Measurements from ENCODE around the gene PRKCB. TPM values are rescaled to one million over a fixed set of nuclear protein-coding genes. Genes with fewer than 3 reads are reported as not detected.

Gene PRKCB
- total RNA-seq, 1 donor from 2014 or later = 0.38 TPM

- no peak for TF ChIP-seq CTCF (IDR thresholded peaks at IDR 0.05; ENCODE audit: unreplicated experiment)
- no peak overlapping the region for H3K27ac Mint-ChIP-seq
- H3K4me1 Mint-ChIP-seq = no peaks in the 10 kb centered on the region
- H3K9me3 Mint-ChIP-seq = no peaks in the 10 kb centered on the region
- no peak overlapping the region for H3K4me3 Mint-ChIP-seq
- no peak for DNase-seq (ENCODE audit: low spot score in 2 of 2, unreplicated experiment in 2 of 2)
- H3K36me3 Mint-ChIP-seq = no peaks in the 10 kb centered on the region
- peaks cover 41% of the 10 kb centered on the region for H3K27me3 Mint-ChIP-seq (ENCODE audit: low read depth)
Measured at GRCh38 chr16:23974223-23974622, 138.4 kb downstream of the PRKCB start.

- peaks cover 44% of the 10 kb centered on the region for H3K27me3 Mint-ChIP-seq (ENCODE audit: low read depth)
- no peak for TF ChIP-seq CTCF (IDR thresholded peaks at IDR 0.05; ENCODE audit: unreplicated experiment)
- no peaks in the 10 kb centered on the region for H3K4me1 Mint-ChIP-seq
- DNase-seq (ENCODE audit: low spot score in 2 of 2, unreplicated experiment in 2 of 2) = no peak
- H3K36me3 Mint-ChIP-seq = no peaks in the 10 kb centered on the region
- no peaks in the 10 kb centered on the region for H3K9me3 Mint-ChIP-seq
- no peak overlapping the region for H3K27ac Mint-ChIP-seq
- no peak overlapping the region for H3K4me3 Mint-ChIP-seq
Measured at GRCh38 chr16:23975293-23975692, 139.5 kb downstream of the PRKCB start.

DNA sequence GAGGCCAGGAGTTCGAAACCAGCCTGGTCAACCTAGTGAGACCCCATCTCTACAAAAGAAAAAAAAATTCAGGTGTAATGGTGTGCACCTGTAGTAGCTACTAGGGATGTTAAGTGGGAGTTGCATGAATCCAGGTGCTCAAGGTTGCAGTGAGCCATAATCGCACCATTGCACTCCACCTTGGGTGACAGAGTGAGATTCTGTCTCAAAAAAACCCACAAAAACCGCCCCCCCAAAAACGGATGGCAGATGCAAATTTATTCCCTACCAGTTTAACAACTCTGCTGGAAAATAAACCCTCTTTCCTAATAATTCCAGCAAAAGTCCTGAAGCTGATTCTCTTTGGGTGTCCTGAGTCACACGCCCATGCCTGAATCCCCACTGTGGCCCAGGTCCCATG, 140.3 kb downstream of the PRKCB start:
- no peak overlapping the region for H3K27ac Mint-ChIP-seq
- H3K36me3 Mint-ChIP-seq = no peaks in the 10 kb centered on the region
- H3K4me3 Mint-ChIP-seq = no peak overlapping the region
- H3K27me3 Mint-ChIP-seq (ENCODE audit: low read depth) = peaks cover 48% of the 10 kb centered on the region
- H3K9me3 Mint-ChIP-seq = no peaks in the 10 kb centered on the region
- no peak for TF ChIP-seq CTCF (IDR thresholded peaks at IDR 0.05; ENCODE audit: unreplicated experiment)
- no peaks in the 10 kb centered on the region for H3K4me1 Mint-ChIP-seq
- no peak for DNase-seq (ENCODE audit: low spot score in 2 of 2, unreplicated experiment in 2 of 2)

GRCh38 chr16:23976524-23976923, 140.7 kb downstream of the PRKCB start:
- Mint-ChIP-seq H3K4me3 (no peak overlapping the region), H3K27ac (no peak overlapping the region), H3K36me3 (no peaks in the 10 kb centered on the region), H3K27me3 (ENCODE audit: low read depth) (peaks cover 46% of the 10 kb centered on the region), H3K4me1 (no peaks in the 10 kb centered on the region), H3K9me3 (no peaks in the 10 kb centered on the region)
- DNase-seq (ENCODE audit: low spot score in 2 of 2, unreplicated experiment in 2 of 2) = no peak
- no peak for TF ChIP-seq CTCF (IDR thresholded peaks at IDR 0.05; ENCODE audit: unreplicated experiment)

DNA sequence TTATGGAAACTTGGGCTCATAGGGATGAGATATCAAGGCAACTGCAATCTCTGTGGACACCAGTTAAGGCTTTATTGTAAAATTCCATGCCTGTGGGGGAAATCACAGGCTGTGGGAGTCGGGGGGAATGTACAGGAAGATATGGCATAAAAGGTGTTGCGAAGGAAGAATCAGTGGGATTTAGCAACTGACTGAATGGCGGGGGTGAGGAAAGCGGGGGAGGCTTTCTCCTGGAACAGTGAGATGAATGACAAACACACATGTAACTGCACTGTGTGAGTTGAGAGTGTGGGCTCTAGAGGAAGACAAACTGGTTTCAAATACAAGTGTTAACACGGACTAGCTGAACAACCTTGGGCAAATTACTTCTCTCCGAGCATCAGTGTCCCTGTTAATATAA, 143.7 kb downstream of the PRKCB start:
- no peak for TF ChIP-seq CTCF (IDR thresholded peaks at IDR 0.05; ENCODE audit: unreplicated experiment)
- DNase-seq (ENCODE audit: low spot score in 2 of 2, unreplicated experiment in 2 of 2) = no peak
- Mint-ChIP-seq H3K27me3 (ENCODE audit: low read depth) (peaks cover 61% of the 10 kb centered on the region), H3K27ac (no peak overlapping the region), H3K36me3 (no peaks in the 10 kb centered on the region), H3K9me3 (no peaks in the 10 kb centered on the region), H3K4me1 (no peaks in the 10 kb centered on the region), H3K4me3 (no peak overlapping the region)

DNA sequence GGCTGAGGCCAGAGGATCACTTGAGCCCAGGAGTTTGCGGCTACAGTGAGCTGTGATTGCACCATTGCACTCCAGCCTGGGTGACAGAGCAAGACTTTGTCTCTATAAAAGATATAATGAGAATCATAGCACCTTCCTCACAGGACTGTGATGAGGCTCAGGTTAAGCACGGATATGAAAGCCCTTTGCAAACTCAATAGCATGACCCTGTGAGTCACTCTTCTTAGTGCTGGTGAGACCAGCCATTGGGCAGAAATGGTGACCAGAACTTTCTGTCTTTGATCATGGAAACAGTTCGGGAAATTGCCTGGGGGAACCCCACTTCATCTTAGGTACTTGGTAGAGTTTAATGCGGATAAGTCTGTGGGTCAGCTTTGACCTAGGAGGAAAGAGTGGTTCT, 144.2 kb downstream of the PRKCB start:
- no peak for DNase-seq (ENCODE audit: low spot score in 2 of 2, unreplicated experiment in 2 of 2)
- no peak overlapping the region for H3K4me3 Mint-ChIP-seq
- H3K4me1 Mint-ChIP-seq = no peaks in the 10 kb centered on the region
- H3K27ac Mint-ChIP-seq = no peak overlapping the region
- H3K9me3 Mint-ChIP-seq = no peaks in the 10 kb centered on the region
- no peaks in the 10 kb centered on the region for H3K36me3 Mint-ChIP-seq
- no peak for TF ChIP-seq CTCF (IDR thresholded peaks at IDR 0.05; ENCODE audit: unreplicated experiment)
- H3K27me3 Mint-ChIP-seq (ENCODE audit: low read depth) = peaks cover 63% of the 10 kb centered on the region

Data from mesothelial cell of epicardium (in vitro differentiated cells).